ENCODE results near the gene DUSP15. TPM values are rescaled to one million over a fixed set of nuclear protein-coding genes. Genes with fewer than 3 reads are reported as not detected.

DUSP15 gene
- total and polyA plus RNA-seq, 8 donors: 0.35 to 4.3 (median 1.4) TPM

- DNase-seq (no peak), ATAC-seq (no peak), FAIRE-seq (no peak)
- Histone ChIP-seq H3K4me1 (no peaks in the 10 kb centered on the region), H3K9me3 (no peaks in the 10 kb centered on the region), H3K4me3 (no peak overlapping the region), H3K36me3 (no peaks in the 10 kb centered on the region), H3K27ac (no peak overlapping the region), H3K27me3 (no peaks in the 10 kb centered on the region)
- TF ChIP-seq CTCF (IDR thresholded peaks at IDR 0.05): no peak
- intact Hi-C loops (cut with DNase I): no loop called here
- 48 to 59% methylated on average over 8 of the region's 8 CpGs for WGBS, 2 donors
These were observed 20.3 kb upstream of the DUSP15 start for GRCh38 chr20:31890646-31891045.

GRCh38 chr20:31883829-31884228 lies 13.5 kb upstream of the DUSP15 start:
- no peaks in the 10 kb centered on the region for H3K4me1 ChIP-seq

GRCh38 chr20:31881945-31882344 lies 11.6 kb upstream of the DUSP15 start:
- intact Hi-C loops (cut with DNase I): no loop called here
- 39 to 42% methylated on average over 5 of the region's 5 CpGs for WGBS, 2 donors
- ATAC-seq: no peak
- Histone ChIP-seq H3K27me3 (no peaks in the 10 kb centered on the region), H3K9me3 (no peaks in the 10 kb centered on the region), H3K4me3 (no peak overlapping the region), H3K36me3 (no peaks in the 10 kb centered on the region), H3K4me1 (no peaks in the 10 kb centered on the region), H3K27ac (no peak overlapping the region)
- FAIRE-seq: no peak
- TF ChIP-seq CTCF (IDR thresholded peaks at IDR 0.05): no peak
- DNase-seq: no peak

More at GRCh38 chr20:31883829-31884228, 13.5 kb upstream of the DUSP15 start:
- TF ChIP-seq CTCF (IDR thresholded peaks at IDR 0.05): no peak
- Histone ChIP-seq H3K36me3 (no peaks in the 10 kb centered on the region), H3K9me3 (no peaks in the 10 kb centered on the region), H3K27me3 (no peaks in the 10 kb centered on the region), H3K4me3 (no peak overlapping the region), H3K27ac (no peak overlapping the region)
- no peak for ATAC-seq
- no peak for FAIRE-seq
- DNase-seq: no peak
- intact Hi-C loops (cut with DNase I): no loop called here

- no peaks in the 10 kb centered on the region for H3K27me3 ChIP-seq
- ATAC-seq (peak; percentile 97 to 100 (median 98)), FAIRE-seq (no peak), DNase-seq (peak; percentile 92 to 97 (median 94))
- WGBS, 2 donors: 3 to 5% methylated on average over 45 of the region's 45 CpGs
- peak overlapping the region; percentile 52 to 74 (median 68) for H3K27ac ChIP-seq
- TF ChIP-seq CTCF (IDR thresholded peaks at IDR 0.05): no peak
- H3K9me3 ChIP-seq: no peaks in the 10 kb centered on the region
- no peaks in the 10 kb centered on the region for H3K4me1 ChIP-seq
- no peaks in the 10 kb centered on the region for H3K36me3 ChIP-seq
- peak overlapping the region; percentile 47 to 62 (median 53) for H3K4me3 ChIP-seq
- intact Hi-C loops (cut with DNase I): no loop called here
These were observed 9.0 kb upstream of the DUSP15 start for GRCh38 chr20:31879143-31879987.

GRCh38 chr20:31877684-31878083 lies 7.4 kb upstream of the DUSP15 start:
- no peak overlapping the region for H3K4me3 ChIP-seq
- FAIRE-seq (no peak), ATAC-seq (no peak), DNase-seq (no peak)
- no peaks in the 10 kb centered on the region for H3K36me3 ChIP-seq
- no peak overlapping the region for H3K27ac ChIP-seq
- no peaks in the 10 kb centered on the region for H3K9me3 ChIP-seq
- H3K27me3 ChIP-seq: no peaks in the 10 kb centered on the region
- intact Hi-C loops (cut with DNase I): no loop called here
- no peaks in the 10 kb centered on the region for H3K4me1 ChIP-seq
- TF ChIP-seq CTCF (IDR thresholded peaks at IDR 0.05): no peak
